ENCODE measurements around the gene OR6F1. TPM values are rescaled to one million over a fixed set of nuclear protein-coding genes. Genes with fewer than 3 reads are reported as not detected.

Gene OR6F1
- total RNA-seq, 2 experiments from 2014 or later: not detected

DNA sequence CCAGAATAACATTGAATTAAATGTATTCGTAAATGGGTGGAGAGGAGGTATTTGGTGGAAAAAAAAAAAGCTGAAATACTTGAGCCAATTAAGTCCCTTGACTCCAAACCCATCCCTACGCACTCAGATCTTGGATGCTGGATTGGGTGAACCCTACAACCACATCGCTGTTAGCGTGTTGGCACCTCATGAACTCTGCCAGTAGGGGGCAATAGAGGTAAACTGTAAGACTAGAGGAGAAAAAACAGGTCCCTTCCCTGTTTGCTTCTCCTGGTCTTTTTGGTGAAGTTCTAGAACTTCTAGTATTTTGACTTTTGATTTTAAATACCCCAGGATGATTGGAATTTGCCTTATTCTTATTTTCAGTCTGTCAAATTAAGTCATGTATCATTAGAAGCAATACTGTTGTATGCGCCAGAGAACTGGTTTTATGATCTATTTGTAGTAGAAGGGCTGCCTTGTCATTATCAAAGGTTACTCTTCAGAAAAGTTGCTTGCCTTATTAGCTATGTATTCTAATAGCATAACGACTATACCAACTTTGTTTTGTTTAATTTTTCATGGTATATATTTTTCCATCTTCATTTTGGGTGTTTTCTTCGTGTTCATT, 35.1 kb downstream of the OR6F1 start:
- DNase-seq: peak; percentile 51
- no peaks in the 10 kb centered on the region for H3K9me3 Mint-ChIP-seq (ENCODE audit: low read depth)
- no peaks in the 10 kb centered on the region for H3K36me3 Mint-ChIP-seq
- peak; percentile 55 for ATAC-seq
- H3K4me3 Mint-ChIP-seq: no peak overlapping the region
- CTCF ChIA-PET: no interaction called here
- H3K27me3 Mint-ChIP-seq: no peaks in the 10 kb centered on the region
- H3K4me1 Mint-ChIP-seq: no peaks in the 10 kb centered on the region
- no peak overlapping the region for H3K27ac Mint-ChIP-seq

DNA sequence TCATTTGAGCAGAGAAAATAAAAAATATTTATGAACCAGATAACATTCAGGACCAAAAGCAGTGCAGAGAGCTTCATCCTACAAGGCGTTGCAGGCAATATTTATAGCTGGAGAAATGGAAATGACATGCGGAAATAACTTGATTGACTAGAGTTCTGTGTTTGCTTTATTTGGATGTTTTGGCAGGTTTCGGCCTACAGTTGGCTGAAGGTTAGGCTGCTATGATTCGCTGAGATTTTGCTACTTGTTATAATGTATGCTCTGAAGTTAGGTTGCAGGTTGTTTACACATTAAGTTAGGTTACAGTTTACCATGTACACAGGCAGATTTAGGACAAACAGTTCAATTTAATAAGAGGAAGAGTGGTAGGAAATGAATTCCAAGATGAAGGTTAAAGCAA, 36.3 kb downstream of the OR6F1 start:
- ATAC-seq: no peak
- Mint-ChIP-seq H3K4me1 (no peaks in the 10 kb centered on the region), H3K4me3 (no peak overlapping the region), H3K36me3 (no peaks in the 10 kb centered on the region), H3K27me3 (no peaks in the 10 kb centered on the region), H3K27ac (no peak overlapping the region), H3K9me3 (ENCODE audit: low read depth) (no peaks in the 10 kb centered on the region)
- DNase-seq: no peak
- CTCF ChIA-PET: no interaction called here

DNA sequence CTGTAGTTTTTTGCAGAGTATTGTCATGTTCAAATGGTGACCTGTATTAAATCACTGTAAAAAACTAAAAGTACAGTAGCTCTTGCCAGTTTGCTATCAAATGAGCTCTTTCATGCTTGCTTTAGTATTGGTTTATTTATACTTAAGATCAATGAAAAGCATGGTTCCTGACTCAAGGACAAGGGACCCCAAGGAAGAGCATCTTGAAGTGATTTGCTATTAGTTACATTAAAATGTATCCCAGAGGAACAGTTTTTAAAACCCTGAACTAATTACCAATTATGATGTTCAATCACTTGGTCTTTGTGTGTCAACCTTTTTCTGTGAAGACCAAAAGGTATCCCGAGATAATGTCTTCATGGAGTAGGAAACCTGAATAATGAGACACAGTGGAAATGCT, 36.8 kb downstream of the OR6F1 start, which contains the start of gene OR13G1:
TSS of gene OR13G1 (minus strand) at position 101 of the 400 bp plus-strand sequence. CDS start 6,698 bp downstream, outside the sequence.
- Mint-ChIP-seq H3K27ac (no peak within 1 kb of the TSS), H3K27me3 (no peaks in the 10 kb centered on the region), H3K4me1 (no peaks in the 10 kb centered on the region), H3K36me3 (no peaks in the 10 kb centered on the region), H3K4me3 (no peak within 1 kb of the TSS), H3K9me3 (ENCODE audit: low read depth) (no peaks in the 10 kb centered on the region)
- no peak for DNase-seq
- ATAC-seq: no peak
- CTCF ChIA-PET: no interaction called here

DNA sequence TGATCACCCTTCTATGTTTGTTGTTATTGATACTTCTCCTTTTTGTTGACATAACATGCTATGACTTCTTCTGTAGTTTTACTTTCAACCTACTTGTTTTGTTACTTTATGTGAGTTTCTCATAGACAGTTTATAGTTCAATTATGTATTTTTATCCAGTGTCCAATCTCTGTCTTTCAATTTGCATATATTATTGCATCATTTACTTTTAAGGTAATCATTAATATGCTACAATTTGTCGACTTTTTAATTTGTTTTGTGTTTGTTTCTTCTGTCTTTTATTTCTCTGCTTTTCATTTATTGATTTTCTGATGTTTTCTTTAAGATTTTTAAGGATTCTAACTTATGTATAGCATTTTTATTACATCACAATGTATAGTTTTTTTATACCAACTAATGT, 47.2 kb downstream of the OR6F1 start:
- no peaks in the 10 kb centered on the region for H3K4me1 Mint-ChIP-seq
- CTCF ChIA-PET: no interaction called here
- H3K9me3 Mint-ChIP-seq (ENCODE audit: low read depth): no peaks in the 10 kb centered on the region
- H3K27ac Mint-ChIP-seq: no peak overlapping the region
- ATAC-seq (no peak), DNase-seq (no peak)
- H3K36me3 Mint-ChIP-seq: no peaks in the 10 kb centered on the region
- no peaks in the 10 kb centered on the region for H3K27me3 Mint-ChIP-seq
- no peak overlapping the region for H3K4me3 Mint-ChIP-seq

Other genes with a start within 250 kb of the OR6F1 start
- gene OR2C3, start 180.2 kb downstream of the OR6F1 start, total RNA-seq: not detected
- not detected for gene GCSAML, start 167.5 kb downstream of the OR6F1 start, total RNA-seq
- gene OR2G2, start 128.3 kb downstream of the OR6F1 start, total RNA-seq: not detected
- not detected for gene OR2G3, start 111.1 kb downstream of the OR6F1 start, total RNA-seq
- gene OR13G1, start 36.9 kb downstream of the OR6F1 start, total RNA-seq: not detected
- gene OR14K1, start 22.0 kb upstream of the OR6F1 start, total RNA-seq: not detected
- gene OR14A2, start 31.5 kb upstream of the OR6F1 start, total RNA-seq: not detected
- gene OR1C1, start 43.9 kb upstream of the OR6F1 start, total RNA-seq: not detected
- gene OR14A16, start 107.5 kb upstream of the OR6F1 start, total RNA-seq: not detected
- not detected for gene OR11L1, start 125.2 kb upstream of the OR6F1 start, total RNA-seq
- under 1 TPM in 1 of 2 experiments, not detected in 1; 0.45 TPM for gene TRIM58, start 140.5 kb upstream of the OR6F1 start, total RNA-seq
- not detected for gene OR2W3, start 178.9 kb upstream of the OR6F1 start, total RNA-seq
- gene OR2T8, start 203.6 kb upstream of the OR6F1 start, total RNA-seq: not detected
- not detected for gene OR2AJ1, start 208.2 kb upstream of the OR6F1 start, total RNA-seq
- not detected for gene OR2L8, start 232.2 kb upstream of the OR6F1 start, total RNA-seq
- gene OR2AK2, start 248.6 kb upstream of the OR6F1 start, total RNA-seq: not detected